NCI-H1436 treated with DMSO at 0.1 percent for 48 hours (cell line): Measurements from ENCODE around the gene ZDHHC11B.

ENCODE experiments used
- DNase-seq: peaks from one replicate; lab custom pipeline; 2025; lab: John Stamatoyannopoulos, UW

ZDHHC11B gene

GRCh38 chr5:673161-673830, 111.2 kb downstream of the ZDHHC11B start:
- no peak for DNase-seq

- DNase-seq = peak; percentile 32
These were observed 112.0 kb downstream of the ZDHHC11B start for GRCh38 chr5:672329-673160.

GRCh38 chr5:671459-672328, 112.8 kb downstream of the ZDHHC11B start:
- no peak for DNase-seq

GRCh38 chr5:670396-671270, 113.9 kb downstream of the ZDHHC11B start:
- DNase-seq = no peak

GRCh38 chr5:669842-670395, 114.6 kb downstream of the ZDHHC11B start:
- no peak for DNase-seq

GRCh38 chr5:669111-669841, 115.3 kb downstream of the ZDHHC11B start:
- no peak for DNase-seq

- no peak for DNase-seq
These were observed 116.1 kb downstream of the ZDHHC11B start for GRCh38 chr5:668283-668995.

- DNase-seq = no peak
These were observed 117.6 kb downstream of the ZDHHC11B start for GRCh38 chr5:666816-667498.

- DNase-seq = no peak
These were observed 118.4 kb downstream of the ZDHHC11B start for GRCh38 chr5:665956-666711.

GRCh38 chr5:665541-665955, 119.0 kb downstream of the ZDHHC11B start:
- no peak for DNase-seq

GRCh38 chr5:664994-665360, 119.6 kb downstream of the ZDHHC11B start:
- no peak for DNase-seq

- no peak for DNase-seq
These were observed 120.1 kb downstream of the ZDHHC11B start for GRCh38 chr5:664343-664993.

GRCh38 chr5:663436-664342, 120.8 kb downstream of the ZDHHC11B start:
- DNase-seq = no peak

GRCh38 chr5:662751-663435, 121.6 kb downstream of the ZDHHC11B start:
- DNase-seq = no peak

- no peak for DNase-seq
These were observed 122.4 kb downstream of the ZDHHC11B start for GRCh38 chr5:661891-662750.
